Prostate gland (tissue), 2 donors: ENCODE data around the gene EPO. TPM values are rescaled to one million over a fixed set of nuclear protein-coding genes. Genes with fewer than 3 reads are reported as not detected.
"Not testable (repeated sequence)": the region's sequence is repeated elsewhere in the genome, so short reads cannot be mapped to it uniquely, and the experiment has no call there.

Source experiments
- DNase-seq: peaks from one replicate; pipeline ENCODE4 v3.0.0-alpha.2; 2019; ENCODE audit warnings: low spot score
- H3K27ac ChIP-seq, 2 donors: fragments of 200-600 bp; sonication (generic); 2 replicates each; pipeline ENCODE4 v1.5.1; 2017 to 2019
- H3K27me3 ChIP-seq: fragments of 200-600 bp; sonication (generic); replicated peaks from 2 replicates; pipeline ENCODE4 v1.5.1; 2019; ENCODE audit not compliant: insufficient read depth
- H3K36me3 ChIP-seq, 2 donors: fragments of 200-600 bp; sonication (generic); 1 replicate in 1 of 2; 2 replicates in 1 of 2; pipeline versions ENCODE4 v1.5.1 to v1.8.1; 2017 to 2019
- H3K4me1 ChIP-seq: fragments of 200-600 bp; sonication (generic); replicated peaks from 2 replicates; pipeline ENCODE4 v1.5.1; 2019
- H3K4me3 ChIP-seq, 2 donors: fragments of 200-600 bp; sonication (generic); 2 replicates each; pipeline ENCODE4 v1.5.1; 2017 to 2019
- H3K9me3 ChIP-seq: fragments of 200-600 bp; sonication (generic); 2 replicates; pipeline ENCODE4 v1.5.1; 2017
- CTCF ChIP-seq, 4 experiments: fragments of 200-600 bp in 2 of 4; fragments of 450-650 bp in 2 of 4; sonication (generic) in 2 of 4; IDR thresholded peaks; 1 replicate in 3 of 4; 2 replicates in 1 of 4; pipeline ENCODE4 v1.5.1; 2016 to 2019; ENCODE audit warnings: antibody characterized with exemption in 4 of 4, mild to moderate bottlenecking in 2 of 4, moderate library complexity in 2 of 4
- POLR2A ChIP-seq: fragments of 450-650 bp; IDR thresholded peaks from one replicate; pipeline ENCODE4 v1.6.1; 2016; ENCODE audit warnings: antibody characterized with exemption, mild to moderate bottlenecking
- POLR2AphosphoS5 ChIP-seq: sonication (generic); formaldehyde crosslinking; IDR thresholded peaks from one replicate; pipeline ENCODE4 v1.6.1; 2017; ENCODE audit warnings: antibody characterized with exemption
- WGBS: methylation state at CpG from one replicate; pipeline ENCODE4 v1.1.5; 2018; 5-methylcytosine and 5-hydroxymethylcytosine counted together
- intact Hi-C: fragments of 100-400 bp; cut with DNase I; formaldehyde crosslinking; loops from one replicate; pipeline ENCODE4 v1.14.2; 2022
- total RNA-seq, 2 donors: library from RNA; depleted of rRNA; stranded (reverse); fragments of >200 nt; gene quantifications; one replicate each; pipeline ENCODE4 v1.1.0, GENCODE V29; 2016

EPO gene
- total RNA-seq, 2 donors from 2014 or later: 1.6 TPM; not detected in 1

GRCh38 chr7:100723732-100724275 lies 3.5 kb downstream of the EPO start:
- Histone ChIP-seq H3K27ac (no peak overlapping the region), H3K4me1 (no peaks in the 10 kb centered on the region), H3K27me3 (no peaks in the 10 kb centered on the region), H3K36me3 (no peaks in the 10 kb centered on the region), H3K9me3 (no peaks in the 10 kb centered on the region), H3K4me3 (no peak overlapping the region)
- WGBS: 84% methylated on average over 16 of the region's 16 CpGs
- no peak for DNase-seq
- TF ChIP-seq POLR2A (no peak), POLR2AphosphoS5 (no peak), CTCF (IDR thresholded peaks at IDR 0.05) (no peak)
- intact Hi-C loops: loop anchor here (5.0 kb wide), 1 partner anchor 128 kb away; the partner anchor contains the start of gene SLC12A9

- not testable (repeated sequence) for H3K9me3 ChIP-seq, DNase-seq, H3K27me3 ChIP-seq, H3K27ac ChIP-seq, H3K36me3 ChIP-seq, H3K4me1 ChIP-seq, H3K4me3 ChIP-seq
- WGBS: 98% methylated on average over 2 of the region's 2 CpGs
- intact Hi-C loops: loop anchor here (5.0 kb wide), 1 partner anchor 128 kb away; the partner anchor contains the start of gene SLC12A9
Observed at GRCh38 chr7:100724364-100724763, 4.1 kb downstream of the EPO start.

GRCh38 chr7:100726996-100727761 lies 6.9 kb downstream of the EPO start:
- DNase-seq: no peak
- intact Hi-C loops: no loop called here
- Histone ChIP-seq H3K9me3 (no peaks in the 10 kb centered on the region), H3K36me3 (no peaks in the 10 kb centered on the region), H3K27ac (no peak overlapping the region), H3K27me3 (no peaks in the 10 kb centered on the region), H3K4me3 (no peak overlapping the region), H3K4me1 (no peaks in the 10 kb centered on the region)
- WGBS: 51% methylated on average over 12 of the region's 12 CpGs
- TF ChIP-seq POLR2AphosphoS5 (no peak), POLR2A (no peak), CTCF (IDR thresholded peaks at IDR 0.05) (no peak)

GRCh38 chr7:100728196-100728595 lies 7.9 kb downstream of the EPO start:
- no peak for DNase-seq
- Histone ChIP-seq H3K4me3 (no peak overlapping the region), H3K4me1 (no peaks in the 10 kb centered on the region), H3K27ac (no peak overlapping the region), H3K9me3 (no peaks in the 10 kb centered on the region), H3K27me3 (no peaks in the 10 kb centered on the region), H3K36me3 (no peaks in the 10 kb centered on the region)
- WGBS: 82% methylated on average over 8 of the region's 8 CpGs
- intact Hi-C loops: no loop called here
- no peak for TF ChIP-seq POLR2A
- no peak for TF ChIP-seq POLR2AphosphoS5
- no peak for TF ChIP-seq CTCF (IDR thresholded peaks at IDR 0.05)

- no peak for DNase-seq
- Histone ChIP-seq H3K36me3 (no peaks in the 10 kb centered on the region), H3K4me1 (no peaks in the 10 kb centered on the region), H3K27me3 (no peaks in the 10 kb centered on the region), H3K4me3 (no peak overlapping the region), H3K9me3 (no peaks in the 10 kb centered on the region), H3K27ac (no peak overlapping the region)
- intact Hi-C loops: no loop called here
- 50% methylated on average over 1 of the region's 3 CpGs for WGBS
- TF ChIP-seq CTCF (IDR thresholded peaks at IDR 0.05) (no peak), POLR2AphosphoS5 (no peak), POLR2A (no peak)
Observed at GRCh38 chr7:100730136-100730800, 10.0 kb downstream of the EPO start.
